Right atrium auricular region (tissue), 2 donors: ENCODE data around the gene NEDD4L. TPM values are rescaled to one million over a fixed set of nuclear protein-coding genes. Genes with fewer than 3 reads are reported as not detected.

Experiments
- DNase-seq: peaks from one replicate; pipeline ENCODE4 v3.0.0-alpha.2; 2019; ENCODE audit warnings: low spot score
- H3K27ac ChIP-seq, 2 donors: fragments of 200-600 bp; sonication (generic); 1 replicate in 1 of 2; 2 replicates in 1 of 2; pipeline ENCODE4 v1.5.1; 2016 to 2019
- H3K27me3 ChIP-seq, 2 donors: fragments of 200-600 bp; sonication (generic); one replicate each; pipeline versions ENCODE4 v1.5.1 to v1.6.0; 2017 to 2019
- H3K36me3 ChIP-seq: fragments of 200-600 bp; sonication (generic); one replicate; pipeline ENCODE4 v1.5.1; 2016
- H3K4me1 ChIP-seq, 2 donors: fragments of 200-600 bp; sonication (generic); one replicate each; pipeline versions ENCODE4 v1.5.1 to v1.6.0; 2017 to 2019
- H3K4me3 ChIP-seq, 2 donors: fragments of 200-600 bp; sonication (generic); 1 replicate in 1 of 2; 2 replicates in 1 of 2; pipeline ENCODE4 v1.5.1; 2017 to 2019; ENCODE audit warnings: mild to moderate bottlenecking in 1 of 2, moderate library complexity in 1 of 2
- H3K9me3 ChIP-seq, 2 donors: fragments of 200-600 bp; sonication (generic); one replicate each; pipeline ENCODE4 v1.5.1; 2019
- CTCF ChIP-seq, 2 donors: fragments of 200-600 bp; sonication (generic); IDR thresholded peaks; one replicate each; pipeline ENCODE4 v1.5.1; 2019; ENCODE audit warnings: antibody characterized with exemption in 2 of 2
- total RNA-seq, 2 donors: library from RNA; depleted of rRNA; stranded (reverse); fragments of >200 nt; gene quantifications; one replicate each; pipeline ENCODE4 v1.1.0, GENCODE V29; 2016

Gene NEDD4L
- total RNA-seq, 2 donors from 2014 or later = 45.0 to 68.0 TPM

- Histone ChIP-seq H3K4me3 (no peak overlapping the region), H3K36me3 (no peaks in the 10 kb centered on the region), H3K4me1 (peaks cover 0 to 12% of the 10 kb centered on the region in 2 donors), H3K27ac (no peak overlapping the region), H3K27me3 (no peaks in the 10 kb centered on the region), H3K9me3 (no peaks in the 10 kb centered on the region)
- TF ChIP-seq CTCF (IDR thresholded peaks at IDR 0.05) = no peak
- no peak for DNase-seq
Observed at GRCh38 chr18:58093311-58093803, 49.3 kb downstream of the NEDD4L start.

- no peak for TF ChIP-seq CTCF (IDR thresholded peaks at IDR 0.05)
- H3K27ac ChIP-seq = no peak overlapping the region
- H3K36me3 ChIP-seq = no peaks in the 10 kb centered on the region
- no peaks in the 10 kb centered on the region for H3K9me3 ChIP-seq
- H3K4me1 ChIP-seq = peaks cover 0 to 12% of the 10 kb centered on the region in 2 donors
- no peak overlapping the region for H3K4me3 ChIP-seq
- DNase-seq = no peak
- H3K27me3 ChIP-seq = no peaks in the 10 kb centered on the region
Observed at GRCh38 chr18:58095222-58095621, 51.2 kb downstream of the NEDD4L start.

- no peak for TF ChIP-seq CTCF (IDR thresholded peaks at IDR 0.05)
- H3K27ac ChIP-seq = no peak overlapping the region
- H3K4me3 ChIP-seq = no peak overlapping the region
- no peaks in the 10 kb centered on the region for H3K27me3 ChIP-seq
- DNase-seq = no peak
- no peaks in the 10 kb centered on the region for H3K36me3 ChIP-seq
- no peaks in the 10 kb centered on the region for H3K9me3 ChIP-seq
- H3K4me1 ChIP-seq = peaks cover 0 to 12% of the 10 kb centered on the region in 2 donors
Observed at GRCh38 chr18:58095655-58096054, 51.6 kb downstream of the NEDD4L start.

GRCh38 chr18:58096658-58097057 is 52.6 kb downstream of the NEDD4L start:
- no peaks in the 10 kb centered on the region for H3K9me3 ChIP-seq
- H3K36me3 ChIP-seq = no peaks in the 10 kb centered on the region
- no peak for TF ChIP-seq CTCF (IDR thresholded peaks at IDR 0.05)
- H3K4me3 ChIP-seq = no peak overlapping the region
- H3K27ac ChIP-seq = peak overlapping the region in 1 of 2 donors; percentile 54
- DNase-seq = no peak
- H3K27me3 ChIP-seq = no peaks in the 10 kb centered on the region
- H3K4me1 ChIP-seq = peaks cover 0 to 12% of the 10 kb centered on the region in 2 donors

- H3K4me1 ChIP-seq = peaks cover 0 to 12% of the 10 kb centered on the region in 2 donors
- TF ChIP-seq CTCF (IDR thresholded peaks at IDR 0.05) = no peak
- no peaks in the 10 kb centered on the region for H3K9me3 ChIP-seq
- H3K36me3 ChIP-seq = no peaks in the 10 kb centered on the region
- no peak for DNase-seq
- H3K4me3 ChIP-seq = no peak overlapping the region
- peak overlapping the region; percentile 13 to 54 for H3K27ac ChIP-seq
- H3K27me3 ChIP-seq = no peaks in the 10 kb centered on the region
Observed at GRCh38 chr18:58097121-58097906, 53.3 kb downstream of the NEDD4L start.

- peak overlapping the region; percentile 13 to 54 for H3K27ac ChIP-seq
- H3K36me3 ChIP-seq = no peaks in the 10 kb centered on the region
- H3K4me3 ChIP-seq = no peak overlapping the region
- peaks cover 0 to 12% of the 10 kb centered on the region in 2 donors for H3K4me1 ChIP-seq
- TF ChIP-seq CTCF (IDR thresholded peaks at IDR 0.05) = no peak
- no peak for DNase-seq
- no peaks in the 10 kb centered on the region for H3K27me3 ChIP-seq
- no peaks in the 10 kb centered on the region for H3K9me3 ChIP-seq
Observed at GRCh38 chr18:58097907-58098166, 53.8 kb downstream of the NEDD4L start.
